ENCODE data around the gene EGFL6. TPM values are rescaled to one million over a fixed set of nuclear protein-coding genes. Genes with fewer than 3 reads are reported as not detected.

Gene EGFL6
- polyA plus RNA-seq, 1 donor (not counting 4 experiments of a cell fraction or from before 2014, with no cell fraction given): 0.38 TPM

- Histone ChIP-seq H3K9ac (ENCODE audit: control insufficient read depth, extremely low read depth, insufficient read depth, low read length) (no peak overlapping the region), H3K9me3 (ENCODE audit: control insufficient read depth, low read depth, low read length) (no peaks in the 10 kb centered on the region), H3K9me1 (ENCODE audit: control insufficient read depth, extremely low read depth, insufficient read depth, low read length) (no peaks in the 10 kb centered on the region), H3K27ac (ENCODE audit: control insufficient read depth, insufficient read depth, low read length) (no peak overlapping the region), H3K79me2 (ENCODE audit: control insufficient read depth, insufficient read depth, low read length) (no peaks in the 10 kb centered on the region), H3K4me2 (ENCODE audit: control insufficient read depth, extremely low read depth, insufficient read depth, low read depth, low read length) (no peak overlapping the region), H4K20me1 (ENCODE audit: control insufficient read depth, extremely low read depth, insufficient read depth, low read length) (no peaks in the 10 kb centered on the region), H3K4me3 (ENCODE audit: control insufficient read depth in 2 of 3, extremely low read depth in 1 of 3, insufficient read depth in 2 of 3, low read depth in 1 of 3, low read length in 3 of 3) (no peak overlapping the region), H3K27me3 (ENCODE audit: control insufficient read depth, extremely low read depth, insufficient read depth, low read length) (peaks cover 26% of the 10 kb centered on the region), H3K36me3 (ENCODE audit: control insufficient read depth in 2 of 2, extremely low read depth in 1 of 2, insufficient read depth in 2 of 2, low read length in 2 of 2) (no peaks in the 10 kb centered on the region), H2AFZ (ENCODE audit: control insufficient read depth, low read length) (no peak overlapping the region), H3K4me1 (ENCODE audit: control insufficient read depth, extremely low read depth, insufficient read depth, low read length) (no peaks in the 10 kb centered on the region)
- dilution Hi-C loops (cut with MboI; ENCODE audit: extremely low pct_ligation_motif_present, low sequenced_read_pairs): no loop called here
- TF ChIP-seq CTCF (optimal IDR thresholded peaks at IDR 0.05 in 1 of 3, IDR thresholded peaks at IDR 0.05 in 1 of 3, conservative IDR thresholded peaks at IDR 0.05 in 1 of 3; ENCODE audit: extremely low read depth in 1 of 3, insufficient read depth in 2 of 3, low read length in 3 of 3) (no peak), EZH2 (IDR thresholded peaks at IDR 0.05; ENCODE audit: low read length) (no peak)
- DNase-seq (ENCODE audit: low read depth, low spot score) (no peak), FAIRE-seq (no peak)
These were observed 21.7 kb upstream of the EGFL6 start for GRCh38 chrX:13547671-13548070.

GRCh38 chrX:13550346-13550745 lies 19.1 kb upstream of the EGFL6 start:
- Histone ChIP-seq H3K9ac (ENCODE audit: control insufficient read depth, extremely low read depth, insufficient read depth, low read length) (no peak overlapping the region), H2AFZ (ENCODE audit: control insufficient read depth, low read length) (no peak overlapping the region), H3K27ac (ENCODE audit: control insufficient read depth, insufficient read depth, low read length) (no peak overlapping the region), H3K79me2 (ENCODE audit: control insufficient read depth, insufficient read depth, low read length) (no peaks in the 10 kb centered on the region), H3K4me3 (ENCODE audit: control insufficient read depth in 2 of 3, extremely low read depth in 1 of 3, insufficient read depth in 2 of 3, low read depth in 1 of 3, low read length in 3 of 3) (no peak overlapping the region), H3K9me1 (ENCODE audit: control insufficient read depth, extremely low read depth, insufficient read depth, low read length) (no peaks in the 10 kb centered on the region), H3K4me2 (ENCODE audit: control insufficient read depth, extremely low read depth, insufficient read depth, low read depth, low read length) (no peak overlapping the region), H3K4me1 (ENCODE audit: control insufficient read depth, extremely low read depth, insufficient read depth, low read length) (no peaks in the 10 kb centered on the region), H3K36me3 (ENCODE audit: control insufficient read depth in 2 of 2, extremely low read depth in 1 of 2, insufficient read depth in 2 of 2, low read length in 2 of 2) (no peaks in the 10 kb centered on the region), H3K9me3 (ENCODE audit: control insufficient read depth, low read depth, low read length) (no peaks in the 10 kb centered on the region), H4K20me1 (ENCODE audit: control insufficient read depth, extremely low read depth, insufficient read depth, low read length) (no peaks in the 10 kb centered on the region), H3K27me3 (ENCODE audit: control insufficient read depth, extremely low read depth, insufficient read depth, low read length) (peaks cover 30% of the 10 kb centered on the region)
- TF ChIP-seq CTCF (optimal IDR thresholded peaks at IDR 0.05 in 1 of 3, IDR thresholded peaks at IDR 0.05 in 1 of 3, conservative IDR thresholded peaks at IDR 0.05 in 1 of 3; ENCODE audit: extremely low read depth in 1 of 3, insufficient read depth in 2 of 3, low read length in 3 of 3) (no peak), EZH2 (IDR thresholded peaks at IDR 0.05; ENCODE audit: low read length) (no peak)
- FAIRE-seq (no peak), DNase-seq (ENCODE audit: low read depth, low spot score) (no peak)
- dilution Hi-C loops (cut with MboI; ENCODE audit: extremely low pct_ligation_motif_present, low sequenced_read_pairs): no loop called here

Data from keratinocyte (primary cell).